Ishikawa (cell line): ENCODE data around the gene PACSIN1.

Experiments used
- CEBPB ChIP-seq: IDR thresholded peaks from 2 replicates; pipeline ENCODE4 v1.6.1; 2012
- CREB1 ChIP-seq: IDR thresholded peaks from 2 replicates; pipeline ENCODE4 v1.6.1; 2012; ENCODE audit warnings: low read depth
- EGR1 ChIP-seq: IDR thresholded peaks from 2 replicates; pipeline ENCODE4 v1.6.1; 2012
- EP300 ChIP-seq: IDR thresholded peaks from 2 replicates; pipeline ENCODE4 v1.6.1; 2012; ENCODE audit warnings: borderline replicate concordance
- FOXM1 ChIP-seq: IDR thresholded peaks from 2 replicates; pipeline ENCODE4 v1.6.1; 2012; ENCODE audit warnings: low read depth, borderline replicate concordance
- NFIC ChIP-seq: IDR thresholded peaks from 2 replicates; pipeline ENCODE4 v1.6.1; 2012
- RAD21 ChIP-seq: IDR thresholded peaks from 2 replicates; pipeline ENCODE4 v1.6.1; 2012; ENCODE audit warnings: low read depth
- TAF1 ChIP-seq: IDR thresholded peaks from 2 replicates; pipeline ENCODE4 v1.6.1; 2012; ENCODE audit warnings: low read depth, mild to moderate bottlenecking
- TCF12 ChIP-seq: IDR thresholded peaks from 2 replicates; pipeline ENCODE4 v1.6.1; 2012; ENCODE audit warnings: low read depth
- TEAD4 ChIP-seq: IDR thresholded peaks from 2 replicates; pipeline ENCODE4 v1.6.1; 2012
- YY1 ChIP-seq: IDR thresholded peaks from 2 replicates; pipeline ENCODE4 v1.6.1; 2012; ENCODE audit warnings: low read depth
- ZBTB7A ChIP-seq: IDR thresholded peaks from 2 replicates; pipeline ENCODE4 v1.6.1; 2012; ENCODE audit warnings: low read depth
- TF ChIP-seq, protein P1 (sequence below): IDR thresholded peaks from 2 replicates; pipeline ENCODE4 v1.6.1; 2012
- TF ChIP-seq, protein P2 (sequence below): IDR thresholded peaks from 2 replicates; pipeline ENCODE4 v1.6.1; 2012
- TF ChIP-seq, protein P3 (sequence below): IDR thresholded peaks from 2 replicates; pipeline ENCODE4 v1.6.1; 2012; ENCODE audit warnings: low read depth, mild to moderate bottlenecking

Gene PACSIN1

DNA sequence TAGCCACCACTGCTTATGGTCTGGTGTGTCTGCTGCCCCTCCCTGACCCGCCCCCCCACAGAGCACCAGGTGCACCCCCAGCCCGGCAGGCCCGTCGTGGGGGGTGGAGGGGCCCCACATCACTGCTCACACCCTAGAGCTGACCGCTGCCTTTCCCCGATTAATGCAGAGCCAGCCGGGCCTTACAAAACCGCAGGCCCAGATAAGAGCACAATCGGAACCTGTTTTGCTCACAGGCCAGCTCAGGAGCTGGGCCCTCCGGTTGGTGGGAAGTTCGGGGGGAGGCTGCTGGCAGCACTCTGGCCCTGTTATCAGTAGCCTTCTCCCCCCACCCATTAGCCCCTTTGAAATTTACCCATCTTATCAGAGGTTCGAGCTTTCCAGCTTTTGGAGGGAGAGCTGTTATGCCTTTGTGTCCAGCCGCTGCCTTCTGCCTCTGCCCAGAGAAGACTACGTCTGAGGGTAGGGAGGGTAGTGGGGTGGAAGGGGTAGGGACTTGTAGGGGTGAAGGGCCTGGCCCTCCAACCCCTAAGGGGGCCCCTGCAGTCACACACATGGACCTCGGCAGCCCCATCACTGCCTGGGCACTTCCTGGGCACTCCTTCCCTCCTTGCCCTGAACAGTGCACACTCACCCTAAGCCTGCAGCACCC, 97.1 kb downstream of the PACSIN1 start:
- TF ChIP-seq CEBPB (no peak), CREB1 (no peak), RAD21 (no peak), TEAD4 (no peak), ZBTB7A (no peak), NFIC (no peak), EP300 (no peak), TCF12 (no peak), TAF1 (no peak), EGR1 (no peak), FOXM1 (no peak), YY1 (no peak)
- TF ChIP-seq, protein P1, sequence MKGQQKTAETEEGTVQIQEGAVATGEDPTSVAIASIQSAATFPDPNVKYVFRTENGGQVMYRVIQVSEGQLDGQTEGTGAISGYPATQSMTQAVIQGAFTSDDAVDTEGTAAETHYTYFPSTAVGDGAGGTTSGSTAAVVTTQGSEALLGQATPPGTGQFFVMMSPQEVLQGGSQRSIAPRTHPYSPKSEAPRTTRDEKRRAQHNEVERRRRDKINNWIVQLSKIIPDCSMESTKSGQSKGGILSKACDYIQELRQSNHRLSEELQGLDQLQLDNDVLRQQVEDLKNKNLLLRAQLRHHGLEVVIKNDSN: no peak
- TF ChIP-seq, protein P2, sequence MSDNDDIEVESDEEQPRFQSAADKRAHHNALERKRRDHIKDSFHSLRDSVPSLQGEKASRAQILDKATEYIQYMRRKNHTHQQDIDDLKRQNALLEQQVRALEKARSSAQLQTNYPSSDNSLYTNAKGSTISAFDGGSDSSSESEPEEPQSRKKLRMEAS: no peak
- TF ChIP-seq, protein P3, sequence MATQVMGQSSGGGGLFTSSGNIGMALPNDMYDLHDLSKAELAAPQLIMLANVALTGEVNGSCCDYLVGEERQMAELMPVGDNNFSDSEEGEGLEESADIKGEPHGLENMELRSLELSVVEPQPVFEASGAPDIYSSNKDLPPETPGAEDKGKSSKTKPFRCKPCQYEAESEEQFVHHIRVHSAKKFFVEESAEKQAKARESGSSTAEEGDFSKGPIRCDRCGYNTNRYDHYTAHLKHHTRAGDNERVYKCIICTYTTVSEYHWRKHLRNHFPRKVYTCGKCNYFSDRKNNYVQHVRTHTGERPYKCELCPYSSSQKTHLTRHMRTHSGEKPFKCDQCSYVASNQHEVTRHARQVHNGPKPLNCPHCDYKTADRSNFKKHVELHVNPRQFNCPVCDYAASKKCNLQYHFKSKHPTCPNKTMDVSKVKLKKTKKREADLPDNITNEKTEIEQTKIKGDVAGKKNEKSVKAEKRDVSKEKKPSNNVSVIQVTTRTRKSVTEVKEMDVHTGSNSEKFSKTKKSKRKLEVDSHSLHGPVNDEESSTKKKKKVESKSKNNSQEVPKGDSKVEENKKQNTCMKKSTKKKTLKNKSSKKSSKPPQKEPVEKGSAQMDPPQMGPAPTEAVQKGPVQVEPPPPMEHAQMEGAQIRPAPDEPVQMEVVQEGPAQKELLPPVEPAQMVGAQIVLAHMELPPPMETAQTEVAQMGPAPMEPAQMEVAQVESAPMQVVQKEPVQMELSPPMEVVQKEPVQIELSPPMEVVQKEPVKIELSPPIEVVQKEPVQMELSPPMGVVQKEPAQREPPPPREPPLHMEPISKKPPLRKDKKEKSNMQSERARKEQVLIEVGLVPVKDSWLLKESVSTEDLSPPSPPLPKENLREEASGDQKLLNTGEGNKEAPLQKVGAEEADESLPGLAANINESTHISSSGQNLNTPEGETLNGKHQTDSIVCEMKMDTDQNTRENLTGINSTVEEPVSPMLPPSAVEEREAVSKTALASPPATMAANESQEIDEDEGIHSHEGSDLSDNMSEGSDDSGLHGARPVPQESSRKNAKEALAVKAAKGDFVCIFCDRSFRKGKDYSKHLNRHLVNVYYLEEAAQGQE: no peak

DNA sequence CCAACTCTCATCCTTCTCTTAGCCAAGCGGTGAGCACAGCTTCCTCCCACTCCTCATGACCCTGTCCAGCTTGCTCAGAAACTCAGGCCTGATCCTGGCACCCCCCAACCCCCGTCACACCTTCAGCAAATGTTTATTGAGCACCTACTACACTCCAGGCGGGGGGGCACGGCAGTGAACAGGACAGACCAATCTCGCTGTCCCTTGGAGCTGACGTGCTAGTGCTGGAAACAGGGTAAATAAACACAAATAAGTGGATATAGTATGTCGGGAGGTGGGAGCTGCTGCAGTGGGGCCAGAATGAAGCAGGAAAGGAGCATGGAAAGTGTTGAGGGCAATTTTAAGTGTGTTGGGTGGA, 97.6 kb downstream of the PACSIN1 start:
- TF ChIP-seq CEBPB: no peak
- no peak for TF ChIP-seq FOXM1
- TF ChIP-seq, protein P1: no peak
- no peak for TF ChIP-seq TCF12
- TF ChIP-seq TEAD4: no peak
- TF ChIP-seq, protein P3: no peak
- no peak for TF ChIP-seq RAD21
- TF ChIP-seq NFIC: no peak
- TF ChIP-seq EGR1: no peak
- TF ChIP-seq EP300: no peak
- TF ChIP-seq TAF1: no peak
- TF ChIP-seq ZBTB7A: no peak
- TF ChIP-seq, protein P2: no peak
- TF ChIP-seq CREB1: no peak
- TF ChIP-seq YY1: no peak

DNA sequence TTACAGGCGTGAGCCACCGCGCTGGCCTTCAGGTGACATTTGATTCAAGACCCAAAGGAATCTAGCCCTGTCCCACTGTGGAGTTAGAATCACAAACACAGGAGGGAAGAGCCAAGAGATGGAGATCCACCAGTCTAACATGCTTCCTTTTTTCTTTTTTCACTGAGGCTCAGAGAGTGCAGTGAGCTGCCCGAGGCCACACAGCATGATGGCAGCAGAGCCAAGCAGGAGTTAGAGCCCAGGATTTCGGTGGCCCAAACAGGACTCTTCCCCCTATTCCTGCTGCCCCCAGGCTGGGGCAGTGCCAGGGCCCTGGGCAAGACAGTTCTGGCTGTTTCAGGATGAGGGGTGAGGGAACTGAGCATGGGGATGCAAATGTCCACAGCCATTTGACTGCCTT, 98.3 kb downstream of the PACSIN1 start:
- TF ChIP-seq FOXM1 (no peak), EP300 (no peak), TEAD4 (no peak), NFIC (no peak), EGR1 (no peak), ZBTB7A (no peak), CEBPB (no peak), YY1 (no peak)
- TF ChIP-seq, protein P1: no peak
- TF ChIP-seq, protein P2: no peak

DNA sequence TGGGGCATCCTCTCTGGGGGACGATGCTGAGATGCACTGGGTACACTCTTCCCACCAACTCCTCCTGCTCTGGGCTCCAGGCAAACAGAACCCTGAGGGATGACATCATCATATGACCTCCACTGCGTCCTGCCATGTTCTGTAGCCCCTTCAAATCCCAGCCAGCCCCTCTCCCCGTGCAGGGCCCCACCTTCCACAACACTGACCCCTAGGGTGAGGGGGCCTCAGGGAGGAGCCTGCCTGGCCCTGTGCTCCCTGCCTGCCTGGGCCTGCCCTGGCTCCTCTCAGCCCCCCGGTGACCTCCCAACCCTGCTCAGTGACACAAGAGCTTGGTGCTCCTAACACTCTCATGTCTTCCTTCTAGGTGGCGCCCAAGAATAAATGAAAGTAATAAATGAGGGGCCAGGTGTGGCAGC, 99.9 kb downstream of the PACSIN1 start:
- TF ChIP-seq FOXM1 (no peak), YY1 (no peak), EGR1 (no peak), NFIC (no peak), RAD21 (peak; percentile 11; the same call in 1 of the 2 replicates), TEAD4 (no peak), EP300 (no peak)
- TF ChIP-seq, protein P1: no peak
